ENCODE data around the gene MYO7B. TPM values are rescaled to one million over a fixed set of nuclear protein-coding genes. Genes with fewer than 3 reads are reported as not detected.
A peak's percentile ranks its signal among the peaks of the same experiment; 100 is the strongest.

Gene MYO7B
- total and polyA plus RNA-seq, 8 donors: 0.61 to 2.4 (median 1.00) TPM

- peak in 2 of 4 donors; percentile 8 to 61 for DNase-seq
- ATAC-seq: no peak
- Histone ChIP-seq H3K9me3 (no peaks in the 10 kb centered on the region), H3K4me1 (peaks cover 3 to 34% of the 10 kb centered on the region in 2 donors), H3K27me3 (no peaks in the 10 kb centered on the region), H3K27ac (peak overlapping the region in 1 of 2 donors; percentile 77), H3K4me3 (no peak overlapping the region), H3K36me3 (peaks cover 0 to 41% of the 10 kb centered on the region in 2 donors)
- TF ChIP-seq CTCF (IDR thresholded peaks at IDR 0.05): no peak
- intact Hi-C loops (cut with DNase I): no loop called here
Measured at GRCh38 chr2:127657232-127657595, 121.7 kb downstream of the MYO7B start.

GRCh38 chr2:127658146-127658545, 122.7 kb downstream of the MYO7B start:
- no peak for DNase-seq
- H3K36me3 ChIP-seq: peaks cover 0 to 35% of the 10 kb centered on the region in 2 donors
- H3K4me1 ChIP-seq: peaks cover 3 to 35% of the 10 kb centered on the region in 2 donors
- H3K27me3 ChIP-seq: peaks cover 0 to 3% of the 10 kb centered on the region in 2 donors
- H3K4me3 ChIP-seq: no peak overlapping the region
- TF ChIP-seq CTCF (IDR thresholded peaks at IDR 0.05): no peak
- no peak for ATAC-seq
- no peaks in the 10 kb centered on the region for H3K9me3 ChIP-seq
- intact Hi-C loops (cut with DNase I): no loop called here
- H3K27ac ChIP-seq: peak overlapping the region; percentile 19 to 77

- no peak for TF ChIP-seq CTCF (IDR thresholded peaks at IDR 0.05)
- ATAC-seq (no peak), DNase-seq (peak in 2 of 4 donors; percentile 28 to 60)
- peak overlapping the region; percentile 19 to 77 for H3K27ac ChIP-seq
- intact Hi-C loops (cut with DNase I): no loop called here
- H3K9me3 ChIP-seq: no peaks in the 10 kb centered on the region
- peaks cover 2 to 10% of the 10 kb centered on the region in 2 donors for H3K27me3 ChIP-seq
- peaks cover 0 to 28% of the 10 kb centered on the region in 2 donors for H3K36me3 ChIP-seq
- H3K4me3 ChIP-seq: no peak overlapping the region
- H3K4me1 ChIP-seq: peaks cover 3 to 42% of the 10 kb centered on the region in 2 donors
Measured at GRCh38 chr2:127658641-127659407, 123.3 kb downstream of the MYO7B start.

- H3K9me3 ChIP-seq: no peaks in the 10 kb centered on the region
- peak overlapping the region; percentile 39 to 77 for H3K27ac ChIP-seq
- ATAC-seq (peak; percentile 7), DNase-seq (peak in 2 of 4 donors; percentile 31 to 53)
- peaks cover 3 to 18% of the 10 kb centered on the region in 2 donors for H3K27me3 ChIP-seq
- H3K36me3 ChIP-seq: peaks cover 0 to 22% of the 10 kb centered on the region in 2 donors
- H3K4me1 ChIP-seq: peaks cover 3 to 50% of the 10 kb centered on the region in 2 donors
- no peak overlapping the region for H3K4me3 ChIP-seq
- TF ChIP-seq CTCF (IDR thresholded peaks at IDR 0.05): no peak
- intact Hi-C loops (cut with DNase I): no loop called here
Measured at GRCh38 chr2:127659408-127660290, 124.2 kb downstream of the MYO7B start.

- peaks cover 0 to 22% of the 10 kb centered on the region in 2 donors for H3K36me3 ChIP-seq
- no peaks in the 10 kb centered on the region for H3K9me3 ChIP-seq
- peaks cover 3 to 48% of the 10 kb centered on the region in 2 donors for H3K4me1 ChIP-seq
- peaks cover 3 to 24% of the 10 kb centered on the region in 2 donors for H3K27me3 ChIP-seq
- H3K4me3 ChIP-seq: no peak overlapping the region
- DNase-seq: no peak
- no peak for TF ChIP-seq CTCF (IDR thresholded peaks at IDR 0.05)
- intact Hi-C loops (cut with DNase I): no loop called here
- ATAC-seq: no peak
- H3K27ac ChIP-seq: peak overlapping the region in 1 of 2 donors; percentile 70
Measured at GRCh38 chr2:127660291-127660578, 124.8 kb downstream of the MYO7B start.
